HEK293 (cell line): ENCODE results near the gene SH3BP4.

ENCODE experiments used
- BCL6B ChIP-seq: fragments of 450-650 bp; formaldehyde crosslinking; IDR thresholded peaks from 2 replicates; pipeline ENCODE4 v1.5.1; 2017; ENCODE audit warnings: missing biosample characterization, missing genetic modification characterization
- ELK4 ChIP-seq: IDR thresholded peaks from 2 replicates; pipeline ENCODE4 v1.6.1; 2011; ENCODE audit warnings: mild to moderate bottlenecking, low read depth, low read length, borderline replicate concordance
- HOXA7 ChIP-seq: sonication (generic); formaldehyde crosslinking; IDR thresholded peaks from 2 replicates; pipeline ENCODE4 v1.8.1; 2022; ENCODE audit warnings: missing genetic modification reagents, borderline replicate concordance
- KLF7 ChIP-seq: fragments of 450-650 bp; formaldehyde crosslinking; IDR thresholded peaks from 2 replicates; pipeline ENCODE4 v1.5.1; 2016; ENCODE audit warnings: missing biosample characterization, missing genetic modification characterization, borderline replicate concordance
- PRDM10 ChIP-seq: fragments of 450-650 bp; formaldehyde crosslinking; IDR thresholded peaks from 2 replicates; pipeline ENCODE4 v1.5.1; 2016; ENCODE audit warnings: missing biosample characterization, missing genetic modification characterization
- ZBTB1 ChIP-seq: fragments of 450-650 bp; formaldehyde crosslinking; IDR thresholded peaks from 2 replicates; pipeline ENCODE4 v1.5.1; 2016; ENCODE audit warnings: missing biosample characterization, missing genetic modification characterization
- ZBTB26 ChIP-seq: fragments of 450-650 bp; formaldehyde crosslinking; optimal IDR thresholded peaks from 2 replicates; pipeline ENCODE3; 2016; ENCODE audit warnings: missing biosample characterization, mild to moderate bottlenecking, missing genetic modification characterization
- ZNF214 ChIP-seq: fragments of 450-650 bp; formaldehyde crosslinking; IDR thresholded peaks from 2 replicates; pipeline ENCODE4 v1.5.1; 2017; ENCODE audit warnings: missing biosample characterization, mild to moderate bottlenecking, missing genetic modification characterization, borderline replicate concordance
- ZNF24 ChIP-seq: fragments of 450-650 bp; formaldehyde crosslinking; IDR thresholded peaks from 2 replicates; pipeline ENCODE4 v1.5.1; 2016; ENCODE audit warnings: missing biosample characterization, missing genetic modification characterization
- ZNF398 ChIP-seq: fragments of 450-650 bp; formaldehyde crosslinking; IDR thresholded peaks from 2 replicates; pipeline ENCODE4 v1.5.1; 2017; ENCODE audit warnings: missing biosample characterization, missing genetic modification characterization
- ZNF701 ChIP-seq: fragments of 450-650 bp; formaldehyde crosslinking; IDR thresholded peaks from 2 replicates; pipeline ENCODE4 v1.5.1; 2016; ENCODE audit warnings: missing biosample characterization, missing genetic modification characterization
- ZNF776 ChIP-seq: fragments of 450-650 bp; formaldehyde crosslinking; IDR thresholded peaks from 2 replicates; pipeline ENCODE4 v1.5.0; 2017; ENCODE audit warnings: missing biosample characterization, missing genetic modification characterization, borderline replicate concordance
- TF ChIP-seq, protein P1 (sequence below): fragments of 450-650 bp; formaldehyde crosslinking; IDR thresholded peaks from 2 replicates; pipeline ENCODE4 v1.5.1; 2016; ENCODE audit warnings: missing biosample characterization, missing genetic modification characterization
- TF ChIP-seq, protein P2 (sequence below): fragments of 450-650 bp; formaldehyde crosslinking; IDR thresholded peaks from 2 replicates; pipeline ENCODE4 v1.5.1; 2016; ENCODE audit warnings: missing biosample characterization, missing genetic modification characterization

DNA sequence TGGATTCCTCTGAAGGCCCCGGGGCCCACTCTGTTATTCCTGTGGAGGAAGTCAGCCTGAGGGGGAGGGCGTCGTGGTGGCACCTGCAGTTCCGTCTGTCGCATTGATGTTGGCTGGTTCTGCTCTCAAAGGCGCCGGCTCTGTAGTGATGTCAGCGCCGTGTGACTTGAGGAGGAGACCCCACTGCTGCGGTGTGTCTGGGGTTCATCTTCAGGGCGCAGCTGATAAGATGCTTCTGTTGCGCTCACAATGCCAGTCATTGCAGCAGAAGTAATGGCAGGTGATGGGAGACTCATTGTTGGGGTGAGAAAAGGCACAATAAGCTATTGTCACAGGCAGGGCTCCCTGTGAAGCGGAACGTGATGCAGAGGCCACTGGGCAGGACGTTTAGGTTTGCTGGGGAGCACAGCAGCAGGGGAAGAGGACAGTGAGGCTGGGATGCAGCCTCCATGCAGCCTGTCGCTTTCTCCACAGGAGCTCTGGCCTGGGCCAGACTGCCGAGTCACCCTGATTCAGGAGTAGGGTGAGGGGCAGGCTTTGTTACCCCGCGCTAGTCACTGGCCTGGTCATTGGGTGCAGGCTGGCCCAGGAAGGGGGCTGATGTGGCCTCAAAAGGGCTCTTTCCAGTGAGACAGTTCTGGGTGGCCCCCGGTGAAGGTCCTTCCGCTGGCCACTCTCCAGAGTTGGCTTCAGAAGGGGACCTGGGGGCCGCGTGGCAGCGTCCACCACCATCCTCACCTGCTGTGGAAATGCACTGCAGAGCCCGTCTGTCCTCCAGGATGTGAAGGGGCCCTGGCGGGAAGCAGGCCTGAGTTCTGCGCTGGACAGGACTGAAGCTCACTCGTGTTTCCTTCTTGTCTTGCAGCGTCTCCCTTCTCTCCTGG lies 42.9 kb downstream of the SH3BP4 start:
- TF ChIP-seq, protein P1, sequence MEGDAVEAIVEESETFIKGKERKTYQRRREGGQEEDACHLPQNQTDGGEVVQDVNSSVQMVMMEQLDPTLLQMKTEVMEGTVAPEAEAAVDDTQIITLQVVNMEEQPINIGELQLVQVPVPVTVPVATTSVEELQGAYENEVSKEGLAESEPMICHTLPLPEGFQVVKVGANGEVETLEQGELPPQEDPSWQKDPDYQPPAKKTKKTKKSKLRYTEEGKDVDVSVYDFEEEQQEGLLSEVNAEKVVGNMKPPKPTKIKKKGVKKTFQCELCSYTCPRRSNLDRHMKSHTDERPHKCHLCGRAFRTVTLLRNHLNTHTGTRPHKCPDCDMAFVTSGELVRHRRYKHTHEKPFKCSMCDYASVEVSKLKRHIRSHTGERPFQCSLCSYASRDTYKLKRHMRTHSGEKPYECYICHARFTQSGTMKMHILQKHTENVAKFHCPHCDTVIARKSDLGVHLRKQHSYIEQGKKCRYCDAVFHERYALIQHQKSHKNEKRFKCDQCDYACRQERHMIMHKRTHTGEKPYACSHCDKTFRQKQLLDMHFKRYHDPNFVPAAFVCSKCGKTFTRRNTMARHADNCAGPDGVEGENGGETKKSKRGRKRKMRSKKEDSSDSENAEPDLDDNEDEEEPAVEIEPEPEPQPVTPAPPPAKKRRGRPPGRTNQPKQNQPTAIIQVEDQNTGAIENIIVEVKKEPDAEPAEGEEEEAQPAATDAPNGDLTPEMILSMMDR (tag by site-specific recombination): no peak
- TF ChIP-seq ZNF398 (tag by site-specific recombination) (no peak), PRDM10 (tag by site-specific recombination) (no peak), ZNF701 (tag by site-specific recombination) (no peak), ZNF24 (no peak), ELK4 (no peak), ZNF214 (tag by site-specific recombination) (no peak), HOXA7 (CRISPR knock-in tag) (no peak), KLF7 (tag by site-specific recombination) (no peak), BCL6B (tag by site-specific recombination) (no peak), ZNF776 (tag by site-specific recombination) (no peak), ZBTB1 (no peak), ZBTB26 (tag by site-specific recombination) (no peak)
- TF ChIP-seq, protein P2, sequence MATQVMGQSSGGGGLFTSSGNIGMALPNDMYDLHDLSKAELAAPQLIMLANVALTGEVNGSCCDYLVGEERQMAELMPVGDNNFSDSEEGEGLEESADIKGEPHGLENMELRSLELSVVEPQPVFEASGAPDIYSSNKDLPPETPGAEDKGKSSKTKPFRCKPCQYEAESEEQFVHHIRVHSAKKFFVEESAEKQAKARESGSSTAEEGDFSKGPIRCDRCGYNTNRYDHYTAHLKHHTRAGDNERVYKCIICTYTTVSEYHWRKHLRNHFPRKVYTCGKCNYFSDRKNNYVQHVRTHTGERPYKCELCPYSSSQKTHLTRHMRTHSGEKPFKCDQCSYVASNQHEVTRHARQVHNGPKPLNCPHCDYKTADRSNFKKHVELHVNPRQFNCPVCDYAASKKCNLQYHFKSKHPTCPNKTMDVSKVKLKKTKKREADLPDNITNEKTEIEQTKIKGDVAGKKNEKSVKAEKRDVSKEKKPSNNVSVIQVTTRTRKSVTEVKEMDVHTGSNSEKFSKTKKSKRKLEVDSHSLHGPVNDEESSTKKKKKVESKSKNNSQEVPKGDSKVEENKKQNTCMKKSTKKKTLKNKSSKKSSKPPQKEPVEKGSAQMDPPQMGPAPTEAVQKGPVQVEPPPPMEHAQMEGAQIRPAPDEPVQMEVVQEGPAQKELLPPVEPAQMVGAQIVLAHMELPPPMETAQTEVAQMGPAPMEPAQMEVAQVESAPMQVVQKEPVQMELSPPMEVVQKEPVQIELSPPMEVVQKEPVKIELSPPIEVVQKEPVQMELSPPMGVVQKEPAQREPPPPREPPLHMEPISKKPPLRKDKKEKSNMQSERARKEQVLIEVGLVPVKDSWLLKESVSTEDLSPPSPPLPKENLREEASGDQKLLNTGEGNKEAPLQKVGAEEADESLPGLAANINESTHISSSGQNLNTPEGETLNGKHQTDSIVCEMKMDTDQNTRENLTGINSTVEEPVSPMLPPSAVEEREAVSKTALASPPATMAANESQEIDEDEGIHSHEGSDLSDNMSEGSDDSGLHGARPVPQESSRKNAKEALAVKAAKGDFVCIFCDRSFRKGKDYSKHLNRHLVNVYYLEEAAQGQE (tag by site-specific recombination): no peak
